IMR-90 (cell line): ENCODE measurements around the gene ZACN. TPM values are rescaled to one million over a fixed set of nuclear protein-coding genes. Genes with fewer than 3 reads are reported as not detected.

Experiments
- ATAC-seq: fragments of 200-7000 bp; cut with Tn5 transposase; 2 replicates; pipeline ENCODE4 v1.9.1; 2020; ENCODE audit warnings: low read depth, mild to moderate bottlenecking, moderate library complexity
- BruUV-seq: library from RNA; stranded (reverse); fragments of 400-500 nt; replicated peaks from 2 replicates; lab custom pipeline; 2021; lab: Mats Ljungman, UMichigan
- CTCF ChIA-PET: fragments of 300-600 bp; formaldehyde crosslinking; extraction: SDS; loops from one replicate; lab custom pipeline; 2021; ENCODE audit warnings: antibody characterized with exemption; lab: Yijun Ruan, JAX
- POLR2A ChIA-PET: fragments of 300-600 bp; sonication (Branson Sonifier 250); formaldehyde crosslinking; loops from one replicate; lab custom pipeline; 2022; ENCODE audit warnings: antibody characterized with exemption; ENCODE audit not compliant: unreplicated experiment; lab: Charles Lee
- DNase-seq: peaks from one replicate; pipeline ENCODE4 v3.0.0; 2013
- H2AFZ ChIP-seq: replicated peaks from 2 replicates; pipeline ENCODE3; 2013; ENCODE audit warnings: low read length, mild to moderate bottlenecking; ENCODE audit not compliant: poor library complexity
- H2AK5ac ChIP-seq: 2 replicates; pipeline ENCODE4 v1.6.1; 2013; ENCODE audit warnings: low read depth, low read length, inconsistent platforms
- H2AK9ac ChIP-seq: replicated peaks from 2 replicates; pipeline ENCODE3; 2013; ENCODE audit warnings: mild to moderate bottlenecking, low read depth, low read length, moderate library complexity; ENCODE audit not compliant: poor library complexity
- H2BK120ac ChIP-seq: 2 replicates; pipeline ENCODE4 v1.6.1; 2013; ENCODE audit warnings: low read depth, low read length, inconsistent platforms
- H2BK15ac ChIP-seq: 3 replicates; pipeline ENCODE4 v1.6.1; 2013; ENCODE audit warnings: low read depth, low read length, inconsistent platforms
- H2BK20ac ChIP-seq: 2 replicates; pipeline ENCODE4 v1.6.1; 2013; ENCODE audit warnings: low read depth, mild to moderate bottlenecking, inconsistent platforms, low read length, moderate library complexity
- H2BK5ac ChIP-seq: 2 replicates; pipeline ENCODE4 v1.6.1; 2013; ENCODE audit warnings: mild to moderate bottlenecking, low read depth, low read length, inconsistent platforms; ENCODE audit not compliant: poor library complexity, severe bottlenecking
- H3K14ac ChIP-seq: replicated peaks from 2 replicates; pipeline ENCODE4 v1.6.1; 2013; ENCODE audit warnings: low read depth, low read length, inconsistent platforms
- H3K18ac ChIP-seq: 2 replicates; pipeline ENCODE4 v1.6.1; 2013; ENCODE audit warnings: low read depth, low read length, control low read depth
- H3K23ac ChIP-seq: 2 replicates; pipeline ENCODE4 v1.6.1; 2013; ENCODE audit warnings: low read depth, low read length, inconsistent platforms
- H3K27ac ChIP-seq: 2 replicates; pipeline ENCODE4 v1.5.1; 2013; ENCODE audit warnings: mild to moderate bottlenecking, control low read depth, low read length; ENCODE audit not compliant: insufficient read depth
- H3K27me3 ChIP-seq: 2 replicates; pipeline ENCODE4 v1.6.1; 2013; ENCODE audit warnings: low read length; ENCODE audit not compliant: control insufficient read depth, insufficient read depth
- H3K36me3 ChIP-seq: 2 replicates; pipeline ENCODE4 v1.6.1; 2013; ENCODE audit warnings: low read length, mixed read lengths; ENCODE audit not compliant: control insufficient read depth, insufficient read depth
- H3K4ac ChIP-seq: 2 replicates; pipeline ENCODE4 v1.6.1; 2013; ENCODE audit warnings: low read depth, low read length, inconsistent platforms
- H3K4me1 ChIP-seq: 2 replicates; pipeline ENCODE4 v1.6.1; 2013; ENCODE audit warnings: low read length, mixed read lengths; ENCODE audit not compliant: control insufficient read depth, insufficient read depth
- H3K4me2 ChIP-seq: 2 replicates; pipeline ENCODE4 v1.6.1; 2013; ENCODE audit warnings: low read depth, mild to moderate bottlenecking, control low read depth, low read length, moderate library complexity
- H3K4me3 ChIP-seq: 2 replicates; pipeline ENCODE4 v1.5.1; 2013; ENCODE audit warnings: low read depth, mild to moderate bottlenecking, control low read depth, low read length, moderate library complexity; ENCODE audit not compliant: insufficient read depth
- H3K56ac ChIP-seq: 2 replicates; pipeline ENCODE4 v1.6.1; 2013; ENCODE audit warnings: low read length, inconsistent platforms; ENCODE audit not compliant: insufficient read depth; ENCODE audit errors: extremely low read depth
- H3K79me1 ChIP-seq, 2 experiments: 2 replicates each; pipeline ENCODE4 v1.6.1; 2013; ENCODE audit warnings: low read length in 2 of 2, inconsistent platforms in 1 of 2, low read depth in 1 of 2
- H3K9ac ChIP-seq: 2 replicates; pipeline ENCODE4 v1.6.1; 2013; ENCODE audit warnings: low read depth, low read length, control low read depth
- H3K9me1 ChIP-seq: 2 replicates; pipeline ENCODE4 v1.6.1; 2013; ENCODE audit warnings: low read length, inconsistent platforms; ENCODE audit not compliant: insufficient read depth
- H3K9me3 ChIP-seq: 2 replicates; pipeline ENCODE4 v1.6.1; 2013; ENCODE audit warnings: low read length; ENCODE audit not compliant: control insufficient read depth, insufficient read depth
- H4K20me1 ChIP-seq: 2 replicates; pipeline ENCODE4 v1.6.1; 2013; ENCODE audit warnings: low read length, inconsistent platforms; ENCODE audit not compliant: insufficient read depth
- H4K5ac ChIP-seq: 2 replicates; pipeline ENCODE4 v1.6.1; 2013; ENCODE audit warnings: mild to moderate bottlenecking, low read depth, low read length, control low read depth
- H4K8ac ChIP-seq, 2 experiments: 2 replicates each; pipeline ENCODE4 v1.6.1; 2013; ENCODE audit warnings: low read depth in 2 of 2, low read length in 2 of 2, control low read depth in 1 of 2, inconsistent platforms in 1 of 2
- H4K91ac ChIP-seq: 2 replicates; pipeline ENCODE4 v1.6.1; 2013; ENCODE audit warnings: low read depth, low read length, inconsistent platforms; ENCODE audit not compliant: insufficient read depth
- BHLHE40 ChIP-seq: fragments of 150-350 bp; IDR thresholded peaks from 2 replicates; pipeline ENCODE4 v1.6.1; 2016; ENCODE audit warnings: mild to moderate bottlenecking, low read depth, low read length
- NFE2L2 ChIP-seq: fragments of 150-350 bp; IDR thresholded peaks from 2 replicates; pipeline ENCODE4 v1.6.1; 2016; ENCODE audit warnings: low read depth, mild to moderate bottlenecking, low read length
- RCOR1 ChIP-seq: IDR thresholded peaks from 2 replicates; pipeline ENCODE4 v1.6.1; 2012; ENCODE audit warnings: mild to moderate bottlenecking, low read length, improper control_type of control experiment; ENCODE audit not compliant: insufficient replicate concordance
- RFX5 ChIP-seq: IDR thresholded peaks from 2 replicates; pipeline ENCODE4 v1.8.0; 2012; ENCODE audit warnings: low read depth, mild to moderate bottlenecking, low read length, moderate library complexity
- WGBS, 2 experiments: methylation state at CpG; one replicate each; pipeline versions ENCODE4 v1.1.5 to v1.1.7; 2013; ENCODE audit warnings: missing lambda C conversion rate in 2 of 2; ENCODE audit not compliant: insufficient read length in 1 of 2; ENCODE audit errors: extremely low coverage in 2 of 2; 5-methylcytosine and 5-hydroxymethylcytosine counted together
- dilution Hi-C: fragments of 300-500 bp; cut with HindIII; formaldehyde crosslinking; loops from one replicate; pipeline ENCODE4 v1.14.3; 2018; ENCODE audit warnings: low sequenced_read_pairs; ENCODE audit not compliant: unreplicated experiment
- in situ Hi-C: fragments of 300-500 bp; cut with MboI; formaldehyde crosslinking; loops from 3 replicates; pipeline ENCODE4 v1.14.3; 2019; ENCODE audit warnings: low sequenced_read_pairs, inconsistent platforms, mixed read lengths
- intact Hi-C: fragments of 100-400 bp; cut with micrococcal nuclease; formaldehyde crosslinking; loops from 2 replicates; pipeline ENCODE4 v1.10.0; 2022
- polyA plus RNA-seq, 3 experiments: library from polyadenylated mRNA; depleted of rRNA; stranded (reverse); fragments of >200 nt; gene quantifications; 2 replicates each; pipeline ENCODE4 v1.2.3, GENCODE V29; 2012; ENCODE audit warnings: low replicate concordance in 1 of 3
- total RNA-seq: library from RNA; depleted of rRNA; stranded (reverse); fragments of >200 nt; gene quantifications from 2 replicates; pipeline ENCODE4 v1.2.3, GENCODE V29; 2012
- TF ChIP-seq, protein P1 (sequence below): conservative IDR thresholded peaks from 2 replicates; pipeline ENCODE4 v1.5.1; 2012; ENCODE audit warnings: mild to moderate bottlenecking, low read depth, low read length, improper control_type of control experiment

The ZACN gene
- total and polyA plus RNA-seq, 2 of the 4 experiments (the other 2 are of a cell fraction) = not detected

DNA sequence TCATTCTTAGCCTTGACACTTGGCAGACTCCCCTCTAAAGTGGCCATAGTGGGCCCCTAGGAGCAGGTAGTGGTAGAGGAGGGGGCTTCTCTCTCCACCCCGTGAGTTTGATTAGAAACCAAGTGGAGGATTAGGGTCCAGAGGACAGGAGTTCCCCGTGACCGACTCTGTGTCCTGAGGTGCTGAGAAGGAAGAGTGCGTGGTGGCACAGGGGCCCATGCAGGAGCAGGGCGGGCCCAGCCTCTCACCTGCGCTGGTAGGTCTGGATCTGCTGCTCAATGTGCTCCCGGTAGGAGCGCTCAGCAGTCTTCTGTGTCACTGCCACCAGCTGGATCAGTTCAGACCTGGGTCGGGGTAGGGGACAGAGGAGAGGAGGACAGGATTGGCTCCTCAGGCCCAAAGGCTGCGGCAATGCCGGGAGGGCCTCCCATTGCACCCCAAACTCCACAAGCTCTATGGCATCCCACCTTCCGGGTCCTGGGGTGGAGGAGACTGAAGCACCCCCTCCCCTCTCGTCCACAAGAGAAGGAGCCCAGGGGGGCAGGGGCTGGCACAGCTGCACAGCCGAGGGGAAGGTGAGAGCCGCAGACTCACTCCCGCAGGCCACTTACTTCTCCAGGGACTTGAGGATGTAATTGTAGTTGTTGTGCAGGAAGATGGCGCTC is 6.2 kb downstream of the ZACN start:
- no peak for DNase-seq
- Histone ChIP-seq H3K79me1 (no peaks in the 10 kb centered on the region), H3K56ac (no peak overlapping the region), H3K36me3 (peaks cover 70% of the 10 kb centered on the region), H3K14ac (no peak overlapping the region), H4K5ac (no peak overlapping the region), H2AK5ac (no peak overlapping the region), H2BK5ac (no peak overlapping the region), H3K9ac (no peak overlapping the region), H3K9me3 (no peaks in the 10 kb centered on the region), H3K18ac (no peak overlapping the region), H3K4ac (no peak overlapping the region), H3K4me3 (no peak overlapping the region), H2BK20ac (no peak overlapping the region), H2BK120ac (no peak overlapping the region), H2AFZ (no peak overlapping the region), H4K8ac (no peak overlapping the region), H4K91ac (no peak overlapping the region), H2AK9ac (no peak overlapping the region), H3K23ac (no peak overlapping the region), H3K27me3 (peaks cover under 1% of the 10 kb centered on the region; the same call in 1 of the 2 replicates), H3K9me1 (no peaks in the 10 kb centered on the region; the same call in 1 of the 2 replicates), H3K4me1 (no peaks in the 10 kb centered on the region), H3K27ac (no peak overlapping the region), H2BK15ac (no peak overlapping the region), H4K20me1 (peaks cover 8% of the 10 kb centered on the region; the same call in 1 of the 2 replicates), H3K4me2 (no peak overlapping the region)
- ChIA-PET CTCF (no interaction called here), POLR2A (no interaction called here)
- ATAC-seq = no peak
- TF ChIP-seq BHLHE40 (no peak), NFE2L2 (no peak), RFX5 (no peak), RCOR1 (no peak)
- TF ChIP-seq, protein P1, sequence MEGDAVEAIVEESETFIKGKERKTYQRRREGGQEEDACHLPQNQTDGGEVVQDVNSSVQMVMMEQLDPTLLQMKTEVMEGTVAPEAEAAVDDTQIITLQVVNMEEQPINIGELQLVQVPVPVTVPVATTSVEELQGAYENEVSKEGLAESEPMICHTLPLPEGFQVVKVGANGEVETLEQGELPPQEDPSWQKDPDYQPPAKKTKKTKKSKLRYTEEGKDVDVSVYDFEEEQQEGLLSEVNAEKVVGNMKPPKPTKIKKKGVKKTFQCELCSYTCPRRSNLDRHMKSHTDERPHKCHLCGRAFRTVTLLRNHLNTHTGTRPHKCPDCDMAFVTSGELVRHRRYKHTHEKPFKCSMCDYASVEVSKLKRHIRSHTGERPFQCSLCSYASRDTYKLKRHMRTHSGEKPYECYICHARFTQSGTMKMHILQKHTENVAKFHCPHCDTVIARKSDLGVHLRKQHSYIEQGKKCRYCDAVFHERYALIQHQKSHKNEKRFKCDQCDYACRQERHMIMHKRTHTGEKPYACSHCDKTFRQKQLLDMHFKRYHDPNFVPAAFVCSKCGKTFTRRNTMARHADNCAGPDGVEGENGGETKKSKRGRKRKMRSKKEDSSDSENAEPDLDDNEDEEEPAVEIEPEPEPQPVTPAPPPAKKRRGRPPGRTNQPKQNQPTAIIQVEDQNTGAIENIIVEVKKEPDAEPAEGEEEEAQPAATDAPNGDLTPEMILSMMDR = no peak
- BruUV-seq = no TSS peak
- in situ Hi-C loops = no loop called here
- intact Hi-C loops = no loop called here
- dilution Hi-C loops = no loop called here
- WGBS, 2 experiments = 71% methylated on average over 4 of the region's 17 CpGs; no CpG with 5 or more reads in 1 of the 2 experiments
